ENCODE results near the gene LSM7.

DNA sequence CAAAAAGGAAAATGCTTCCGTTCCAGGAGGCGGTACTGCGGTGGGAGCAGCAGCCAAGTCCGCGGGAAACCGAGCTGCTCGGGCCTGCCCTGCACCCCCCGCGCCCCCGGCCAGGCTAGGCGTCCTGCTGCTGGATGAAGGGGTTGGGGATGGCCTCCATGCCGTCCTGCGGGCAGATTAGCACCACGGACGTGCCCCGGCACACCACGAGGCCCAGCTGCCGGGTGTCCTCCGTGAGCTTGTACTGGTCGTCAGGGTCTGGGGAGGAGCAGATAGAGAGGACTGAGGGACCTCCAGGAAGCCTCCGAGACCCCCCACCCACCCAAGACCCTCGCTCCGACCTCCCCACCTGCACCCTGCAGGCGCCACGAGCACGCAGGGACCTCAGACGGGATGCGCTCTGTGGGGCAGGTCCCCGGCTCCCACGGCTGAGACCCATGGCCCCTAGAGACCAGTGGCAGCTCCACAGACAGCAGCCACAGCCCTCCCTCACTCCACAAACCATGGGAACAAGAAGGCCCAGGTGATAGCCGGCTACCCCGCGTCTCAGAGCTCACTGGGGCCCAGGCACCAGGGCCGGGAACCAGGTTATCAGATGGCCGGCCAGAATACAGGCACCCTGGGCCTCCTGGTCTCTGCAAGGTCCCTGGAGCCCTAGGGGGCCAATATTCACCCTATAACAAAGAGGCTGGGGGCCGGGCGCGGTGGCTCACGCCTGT lies 6.7 kb downstream of the LSM7 start:
- TF ChIP-seq, protein P1, sequence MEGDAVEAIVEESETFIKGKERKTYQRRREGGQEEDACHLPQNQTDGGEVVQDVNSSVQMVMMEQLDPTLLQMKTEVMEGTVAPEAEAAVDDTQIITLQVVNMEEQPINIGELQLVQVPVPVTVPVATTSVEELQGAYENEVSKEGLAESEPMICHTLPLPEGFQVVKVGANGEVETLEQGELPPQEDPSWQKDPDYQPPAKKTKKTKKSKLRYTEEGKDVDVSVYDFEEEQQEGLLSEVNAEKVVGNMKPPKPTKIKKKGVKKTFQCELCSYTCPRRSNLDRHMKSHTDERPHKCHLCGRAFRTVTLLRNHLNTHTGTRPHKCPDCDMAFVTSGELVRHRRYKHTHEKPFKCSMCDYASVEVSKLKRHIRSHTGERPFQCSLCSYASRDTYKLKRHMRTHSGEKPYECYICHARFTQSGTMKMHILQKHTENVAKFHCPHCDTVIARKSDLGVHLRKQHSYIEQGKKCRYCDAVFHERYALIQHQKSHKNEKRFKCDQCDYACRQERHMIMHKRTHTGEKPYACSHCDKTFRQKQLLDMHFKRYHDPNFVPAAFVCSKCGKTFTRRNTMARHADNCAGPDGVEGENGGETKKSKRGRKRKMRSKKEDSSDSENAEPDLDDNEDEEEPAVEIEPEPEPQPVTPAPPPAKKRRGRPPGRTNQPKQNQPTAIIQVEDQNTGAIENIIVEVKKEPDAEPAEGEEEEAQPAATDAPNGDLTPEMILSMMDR (conservative IDR thresholded peaks at IDR 0.05 in 1 of 2, IDR thresholded peaks at IDR 0.05 in 1 of 2; ENCODE audit: extremely low read depth in 1 of 2, insufficient read depth in 1 of 2, low read depth in 1 of 2, low read length in 2 of 2): no peak
- TF ChIP-seq EZH2 (IDR thresholded peaks at IDR 0.05; ENCODE audit: borderline replicate concordance, low read length): no peak

All from mammary epithelial cell (primary cell).